ENCODE results near the gene TM9SF1. TPM values are rescaled to one million over a fixed set of nuclear protein-coding genes. Genes with fewer than 3 reads are reported as not detected.

The TM9SF1 gene
- total RNA-seq, 1 donor from 2014 or later = 63.5 TPM

DNA sequence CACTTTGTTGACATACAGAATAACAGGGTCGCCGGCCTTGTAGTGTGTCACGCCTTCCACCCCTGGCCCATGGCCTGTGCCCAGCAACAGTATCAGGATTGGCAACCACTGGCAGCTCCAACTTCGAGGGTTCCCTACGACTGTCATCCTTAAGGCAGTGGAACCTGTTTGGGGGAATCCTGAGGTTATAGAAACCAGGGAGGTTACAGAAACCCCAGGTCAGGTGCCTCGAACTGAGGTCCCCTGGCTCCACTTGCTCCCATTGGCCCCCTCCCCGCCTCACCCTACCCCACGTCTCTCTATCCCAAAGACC, 412 bp downstream of the TM9SF1 start:
- DNase-seq = no peak

GRCh38 chr14:24194186-24194872, 912 bp downstream of the TM9SF1 start:
- no peak for DNase-seq

DNA sequence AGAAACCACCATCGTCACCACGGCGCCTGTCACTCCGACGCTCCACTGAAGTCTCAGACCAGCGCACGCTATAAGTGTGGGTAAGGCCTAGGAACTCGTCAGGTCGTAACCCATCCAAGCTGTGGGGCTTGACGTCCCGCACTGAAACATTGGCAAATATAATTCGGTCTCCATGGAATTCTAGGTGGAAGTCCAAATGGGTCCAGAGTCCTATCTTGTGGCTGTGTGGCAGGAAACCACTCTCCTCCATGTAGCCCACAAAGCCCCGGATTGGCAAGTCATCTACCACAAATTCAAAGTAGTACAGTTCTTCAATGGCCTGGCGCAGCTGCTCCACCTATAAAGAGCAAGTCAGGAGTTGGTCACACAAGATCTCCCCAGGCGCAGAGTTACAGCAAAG, 2.3 kb downstream of the TM9SF1 start:
- DNase-seq = no peak

DNA sequence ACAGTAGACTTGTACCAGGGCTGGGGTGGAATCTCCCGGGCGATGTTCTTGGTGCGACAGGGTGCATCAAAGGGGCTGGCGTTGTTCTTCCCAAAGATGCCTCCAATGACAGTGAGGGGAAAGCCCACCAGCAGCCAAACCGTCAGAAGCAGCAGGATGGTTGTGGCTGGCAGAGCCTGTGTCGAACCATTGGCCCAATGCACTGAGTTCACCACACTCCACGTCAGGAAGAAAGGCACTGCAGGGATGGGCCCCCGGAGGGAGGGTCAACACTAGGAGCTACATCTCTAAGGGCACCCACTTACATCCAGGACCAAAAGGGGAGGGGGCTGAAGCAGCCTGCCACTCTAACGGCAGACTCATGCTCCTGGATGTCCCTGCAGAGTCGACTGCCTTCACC, 4.8 kb downstream of the TM9SF1 start:
- no peak for DNase-seq

DNA sequence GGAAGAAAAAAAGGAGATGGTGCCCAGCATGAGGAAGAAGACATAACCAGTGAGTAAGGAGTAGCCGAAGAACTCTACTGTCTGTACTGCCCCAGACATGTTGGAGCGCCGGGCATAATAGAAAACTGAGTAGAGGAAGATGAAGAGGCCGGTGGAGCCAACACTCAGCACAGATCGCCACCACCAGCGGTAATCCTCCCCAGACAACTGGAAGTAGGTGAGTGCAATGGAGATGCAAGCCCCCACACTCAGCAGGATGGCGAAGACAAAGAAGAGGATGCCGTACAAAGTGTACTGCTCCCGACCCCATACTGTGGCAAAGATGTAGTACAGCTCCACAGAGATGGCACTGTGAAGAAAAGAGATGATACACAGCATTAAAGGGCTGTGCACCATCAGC, 5.8 kb downstream of the TM9SF1 start:
- no peak for DNase-seq

DNA sequence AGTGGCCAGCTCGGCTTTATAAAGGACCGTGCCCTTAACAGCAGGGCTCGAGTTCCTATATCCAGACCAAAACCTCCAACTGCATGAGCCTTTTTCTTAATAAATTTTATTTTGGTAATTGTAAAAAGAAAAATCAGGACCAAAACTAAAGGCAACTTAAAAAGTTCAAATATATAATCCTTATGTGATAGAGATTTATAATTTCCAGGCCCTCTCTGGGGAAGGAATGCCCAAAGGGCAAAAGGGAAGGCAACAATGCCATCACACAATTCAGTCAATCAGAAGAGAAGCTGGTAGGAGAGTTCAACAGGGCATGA, 6.2 kb downstream of the TM9SF1 start:
- no peak for DNase-seq

DNA sequence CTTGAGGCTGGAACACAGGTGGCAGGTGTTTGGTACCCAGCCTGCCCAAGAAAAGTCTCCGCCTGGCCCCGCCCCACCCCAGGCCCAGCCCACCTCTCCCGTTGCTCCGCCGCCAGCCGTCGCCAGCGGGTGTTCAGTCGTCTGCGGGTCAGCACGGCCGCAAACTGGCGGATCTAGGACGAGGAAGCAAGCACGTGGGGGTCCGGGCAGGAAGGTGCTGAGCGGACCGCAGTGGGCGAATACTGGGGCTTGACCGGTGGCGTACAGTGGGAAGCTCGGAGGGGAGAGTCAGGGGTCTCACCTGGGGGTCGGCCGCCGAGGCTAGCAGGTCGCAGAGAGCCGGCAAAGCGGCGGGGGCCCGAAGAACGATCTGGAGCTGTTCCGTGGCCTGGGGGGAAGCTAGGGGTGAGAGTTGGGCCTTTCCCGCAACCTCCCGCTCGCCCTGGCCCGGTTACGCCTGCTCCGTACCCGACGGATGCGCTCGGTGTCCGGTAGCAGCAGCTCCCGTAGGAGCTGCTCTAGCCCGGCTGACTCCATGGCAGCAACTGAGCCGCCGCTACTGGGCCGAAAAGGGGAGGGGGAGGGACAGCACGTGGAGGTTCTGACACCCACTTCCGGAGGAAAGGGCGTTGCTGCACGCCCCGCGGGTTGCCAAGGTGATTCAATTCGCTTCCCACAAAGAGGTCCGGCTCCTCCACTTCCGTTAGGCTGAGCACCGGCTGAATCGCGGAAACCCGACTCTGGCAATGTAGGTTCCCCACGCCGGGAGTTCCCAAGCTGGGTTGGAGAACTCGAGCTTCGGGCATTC, 6.8 kb downstream of the TM9SF1 start, which contains the start of gene IPO4:
TSS of gene IPO4 (minus strand) at position 566 of the 808 bp plus-strand sequence. CDS start at position 537, 29 bp downstream.
- peak; percentile 99 for DNase-seq

GRCh38 chr14:24187539-24187915, 7.7 kb downstream of the TM9SF1 start:
- DNase-seq = no peak

DNA sequence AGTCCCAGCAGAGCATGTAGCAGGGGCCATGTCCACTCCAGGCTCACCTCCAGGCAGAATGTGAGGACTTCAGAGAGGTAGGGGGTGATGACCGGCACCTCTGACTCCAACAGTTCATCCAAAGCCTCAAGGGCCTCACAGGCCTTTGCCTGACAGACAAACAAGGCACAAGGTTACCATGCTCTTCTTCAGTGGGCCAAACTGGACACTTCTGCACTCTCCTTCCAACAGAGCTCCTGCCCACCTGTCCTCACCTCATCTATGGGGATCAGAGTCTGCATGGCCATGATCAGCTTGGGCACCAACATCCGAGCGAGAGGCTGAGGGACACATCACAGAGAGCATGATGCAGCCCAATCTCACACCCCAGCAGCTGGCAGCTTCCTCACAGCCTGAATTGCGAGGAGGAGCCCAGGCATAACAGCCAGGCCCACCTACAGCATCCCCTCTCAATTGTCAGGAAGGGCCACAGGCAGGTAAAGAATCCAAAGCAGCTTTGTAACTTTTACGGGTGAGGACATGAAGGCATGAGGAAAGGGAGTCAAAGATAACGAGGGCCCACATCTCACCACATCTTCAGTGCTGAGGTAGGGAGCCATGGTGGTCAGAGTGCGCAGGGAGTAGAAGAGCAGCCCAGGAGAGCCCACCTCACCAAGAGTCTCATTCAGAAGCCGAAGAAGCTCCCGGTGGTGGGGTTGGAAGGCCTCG, 8.3 kb downstream of the TM9SF1 start:
- DNase-seq = no peak

- DNase-seq = no peak
Measured at GRCh38 chr14:24185741-24186140, 9.5 kb downstream of the TM9SF1 start.

- DNase-seq = no peak
Measured at GRCh38 chr14:24185026-24185425, 10.2 kb downstream of the TM9SF1 start.

DNA sequence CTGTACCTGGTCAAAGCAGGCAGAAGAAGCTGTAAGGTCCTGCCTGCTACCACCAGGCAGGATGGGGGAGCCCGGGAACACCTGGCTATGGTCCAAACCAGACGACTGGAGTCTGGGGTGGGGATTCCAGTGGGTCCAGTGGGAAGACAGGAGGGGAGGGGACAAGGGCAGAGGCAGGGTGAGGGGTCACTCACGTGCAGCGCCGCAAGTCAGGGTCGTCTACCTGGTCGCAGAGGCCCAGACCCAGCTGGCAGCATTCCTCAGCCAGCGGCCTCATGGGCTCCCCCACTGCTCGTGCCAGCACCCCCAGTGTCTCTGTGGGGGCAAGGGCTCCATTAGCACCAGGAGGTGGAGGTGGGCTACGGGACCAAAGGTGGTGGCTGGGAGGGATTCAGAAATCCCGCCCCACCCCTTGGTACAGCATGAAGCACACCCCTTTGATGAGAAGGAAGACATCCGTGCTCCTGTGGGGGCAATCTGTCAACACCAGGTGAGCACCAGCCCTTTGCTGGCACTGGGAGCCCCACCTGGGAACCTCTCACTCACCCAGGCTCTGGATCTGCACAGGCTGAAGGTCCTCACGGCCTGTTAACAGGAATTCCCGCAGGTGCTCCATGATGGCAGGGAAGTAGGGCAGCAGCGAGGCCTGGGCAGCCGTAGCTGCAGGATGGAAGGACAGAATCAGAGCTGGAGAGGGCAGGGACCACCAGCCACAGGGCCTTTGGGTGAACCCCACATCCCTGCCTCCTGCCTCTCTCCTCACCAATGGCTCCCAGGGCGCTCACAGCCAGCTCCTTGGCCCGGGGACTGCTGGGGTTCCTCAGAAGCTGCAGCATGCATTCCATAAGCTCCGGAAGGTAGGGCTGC, 10.9 kb downstream of the TM9SF1 start:
- DNase-seq = no peak

DNA sequence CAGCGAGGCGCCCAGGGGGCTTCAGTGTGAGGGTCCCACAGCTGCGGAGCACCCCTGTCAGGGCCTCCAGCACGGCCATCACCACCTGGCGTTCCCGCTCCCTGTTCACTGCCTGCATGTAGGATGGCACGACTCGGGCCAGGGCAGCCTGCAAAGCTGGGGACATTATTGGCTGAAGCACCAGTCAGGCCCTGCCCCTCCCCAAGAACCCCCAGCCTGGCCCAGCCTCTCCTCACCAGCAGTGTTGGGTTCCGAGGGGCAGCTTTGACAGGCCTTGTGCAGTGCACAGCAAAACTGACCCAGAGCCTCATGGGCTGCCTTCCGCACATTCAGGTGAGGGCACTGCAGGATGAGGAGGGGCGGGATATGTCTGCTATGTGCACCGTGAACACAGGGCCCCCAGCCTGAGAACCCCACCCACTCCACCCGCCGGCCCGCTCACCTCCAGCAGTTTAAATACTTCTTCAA, 12.2 kb downstream of the TM9SF1 start:
- no peak for DNase-seq

DNA sequence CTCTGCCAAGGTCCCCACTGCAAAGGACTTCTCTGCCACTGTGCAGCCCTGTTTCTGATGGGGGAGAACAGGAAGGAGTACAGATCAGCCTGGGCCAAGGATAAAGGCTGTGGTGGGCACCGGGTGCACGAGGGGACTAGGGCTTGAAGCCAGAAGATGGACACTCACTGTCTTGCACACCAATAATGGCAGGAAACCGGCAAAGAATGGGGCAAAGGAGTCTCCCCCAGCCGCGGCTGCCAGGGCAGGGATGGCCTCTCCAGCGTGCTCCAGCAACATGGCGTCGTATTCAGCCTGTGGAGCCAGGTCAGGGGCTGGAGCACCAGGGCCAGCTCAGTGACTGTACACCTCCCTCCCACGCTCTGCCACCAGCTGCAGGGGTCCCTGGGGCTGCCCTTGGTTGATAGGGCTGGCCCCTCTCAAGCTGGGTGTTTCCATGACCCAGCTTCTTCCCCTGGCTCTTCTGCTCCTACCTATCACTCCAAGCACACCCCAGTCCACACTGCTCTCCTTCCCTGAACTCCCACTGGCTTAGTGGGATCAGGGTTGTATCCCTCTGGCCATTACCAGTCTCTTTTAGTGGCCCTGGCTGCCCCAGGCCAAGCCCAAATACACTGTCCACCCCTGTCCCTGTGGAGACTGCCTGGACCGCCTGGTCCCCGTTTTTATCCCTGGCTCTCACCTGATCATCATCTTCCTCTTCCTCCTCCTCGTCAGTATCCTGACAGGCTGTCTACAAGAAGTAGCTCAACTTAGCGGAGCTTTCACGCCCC, 12.9 kb downstream of the TM9SF1 start:
- no peak for DNase-seq

GRCh38 chr14:24181371-24182077, 13.7 kb downstream of the TM9SF1 start:
- no peak for DNase-seq

DNA sequence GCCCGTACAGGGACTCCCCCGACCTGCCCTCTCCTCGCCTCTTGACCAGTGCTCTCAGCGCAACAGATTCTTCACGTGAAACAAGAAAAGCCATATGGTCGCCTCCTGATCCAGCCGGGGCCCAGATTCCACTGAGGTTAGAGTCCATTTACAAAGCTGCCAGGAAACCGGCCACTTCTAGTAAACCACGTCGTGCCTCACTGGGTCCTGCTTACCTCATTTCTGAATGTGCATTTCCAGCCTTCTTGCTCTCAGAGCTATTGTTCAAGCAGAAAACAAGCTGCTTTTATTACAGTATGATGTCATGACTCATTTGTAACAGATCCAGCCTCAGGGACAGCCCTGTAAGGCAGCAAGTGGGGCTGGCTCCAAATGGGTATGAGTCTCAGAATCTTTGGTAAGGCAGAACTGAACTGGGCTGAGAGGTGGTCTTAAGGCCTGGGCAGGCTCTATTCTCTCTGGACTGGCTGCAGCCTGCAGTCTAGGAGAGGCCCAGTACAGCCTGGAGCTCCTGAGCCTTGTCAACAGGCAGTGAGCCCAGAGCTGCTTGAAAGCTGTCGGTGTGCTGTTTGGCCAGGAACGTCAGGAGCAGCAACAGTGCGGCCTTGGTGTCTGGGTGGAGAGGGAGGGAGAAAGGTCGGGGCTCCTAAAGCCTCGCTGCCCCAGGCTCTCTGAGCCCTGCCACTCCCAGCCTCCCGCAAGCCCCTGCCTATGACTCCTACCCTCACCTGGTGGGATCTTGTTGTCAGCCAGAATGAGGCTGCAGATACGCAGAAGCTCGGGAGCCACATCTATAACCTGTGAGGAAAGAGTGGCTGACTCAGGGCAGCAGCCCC, 15.1 kb downstream of the TM9SF1 start:
- DNase-seq = peak; percentile 73

- DNase-seq = no peak
Measured at GRCh38 chr14:24179294-24179960, 15.8 kb downstream of the TM9SF1 start.

GRCh38 chr14:24178399-24179178, 16.7 kb downstream of the TM9SF1 start:
- no peak for DNase-seq

GRCh38 chr14:24177891-24178290, 17.4 kb downstream of the TM9SF1 start:
- DNase-seq = no peak

Measured in dermis blood vessel endothelial cell (primary cell).